Omental fat pad (tissue), 4 donors: Measurements from ENCODE around the gene CPSF4. TPM values are rescaled to one million over a fixed set of nuclear protein-coding genes. Genes with fewer than 3 reads are reported as not detected.

Experiments
- ATAC-seq: fragments of 150-250 bp; one replicate; pipeline ENCODE4 v1.9.1; 2016; ENCODE audit warnings: mild to moderate bottlenecking, moderate library complexity; ENCODE audit not compliant: low FRiP score
- DNase-seq: peaks from one replicate; pipeline ENCODE4 v3.0.0-alpha.2; 2019; ENCODE audit warnings: low spot score
- CTCF ChIP-seq, 3 donors: fragments of 450-650 bp; IDR thresholded peaks; one replicate each; pipeline ENCODE4 v1.5.1; 2016 to 2017; ENCODE audit warnings: antibody characterized with exemption in 3 of 3, mild to moderate bottlenecking in 3 of 3, moderate library complexity in 2 of 3
- total RNA-seq, 4 donors: library from RNA; depleted of rRNA; stranded (reverse); fragments of >200 nt; gene quantifications; one replicate each; pipeline ENCODE4 v1.1.0, GENCODE V29; 2016

CPSF4 gene
- total RNA-seq, 4 donors from 2014 or later, result 24.3 to 49.0 (median 30.1) TPM

- no peak for DNase-seq
- no peak for TF ChIP-seq CTCF (IDR thresholded peaks at IDR 0.05)
- ATAC-seq, result no peak
Measured at GRCh38 chr7:99451936-99452335, 13.2 kb downstream of the CPSF4 start.

GRCh38 chr7:99452541-99452940, 13.8 kb downstream of the CPSF4 start:
- DNase-seq (no peak), ATAC-seq (no peak)
- no peak for TF ChIP-seq CTCF (IDR thresholded peaks at IDR 0.05)

GRCh38 chr7:99453105-99453504, 14.4 kb downstream of the CPSF4 start:
- no peak for DNase-seq
- ATAC-seq, result no peak
- TF ChIP-seq CTCF (IDR thresholded peaks at IDR 0.05), result no peak

GRCh38 chr7:99455874-99456273, 17.1 kb downstream of the CPSF4 start:
- DNase-seq (no peak), ATAC-seq (no peak)
- no peak for TF ChIP-seq CTCF (IDR thresholded peaks at IDR 0.05)

- no peak for DNase-seq
- ATAC-seq, result no peak
- no peak for TF ChIP-seq CTCF (IDR thresholded peaks at IDR 0.05)
Measured at GRCh38 chr7:99456288-99456687, 17.5 kb downstream of the CPSF4 start.

- no peak for ATAC-seq
- DNase-seq, result no peak
- no peak for TF ChIP-seq CTCF (IDR thresholded peaks at IDR 0.05)
Measured at GRCh38 chr7:99457050-99457649, 18.4 kb downstream of the CPSF4 start.

- no peak for DNase-seq
- ATAC-seq, result no peak
- TF ChIP-seq CTCF (IDR thresholded peaks at IDR 0.05), result no peak
Measured at GRCh38 chr7:99457650-99458493, 19.1 kb downstream of the CPSF4 start.
